Panc1 (cell line): ENCODE results near the gene NCOA6. TPM values are rescaled to one million over a fixed set of nuclear protein-coding genes. Genes with fewer than 3 reads are reported as not detected.

Source experiments
- ATAC-seq: fragments of 200-7000 bp; cut with Tn5 transposase; 2 replicates; pipeline ENCODE4 v1.9.1; 2020; ENCODE audit warnings: mild to moderate bottlenecking, moderate library complexity
- BruUV-seq: library from RNA; stranded (reverse); fragments of 400-500 nt; replicated peaks from 2 replicates; lab custom pipeline; 2021; lab: Mats Ljungman, UMichigan
- CTCF ChIA-PET: fragments of 300-600 bp; sonication (Branson Sonifier 250); formaldehyde crosslinking; loops from one replicate; lab custom pipeline; 2022; ENCODE audit warnings: antibody characterized with exemption; lab: Charles Lee
- POLR2A ChIA-PET: fragments of 300-600 bp; sonication (Branson Sonifier 250); formaldehyde crosslinking; loops from one replicate; lab custom pipeline; 2022; ENCODE audit warnings: antibody characterized with exemption; lab: Charles Lee
- DNase-seq: peaks from one replicate; pipeline ENCODE4 v3.0.0-alpha.2; 2010; ENCODE audit warnings: low read depth, low spot score
- H3K27ac ChIP-seq: 2 replicates; pipeline ENCODE4 v1.5.1; 2011; ENCODE audit warnings: mild to moderate bottlenecking, low read length, inconsistent platforms
- H3K27me3 ChIP-seq: fragments of 200-500 bp; sonication (Bioruptor generic); 2 replicates; pipeline ENCODE4 v1.6.0; 2014; ENCODE audit warnings: low read length, inconsistent platforms; ENCODE audit not compliant: control insufficient read depth, insufficient read depth
- H3K36me3 ChIP-seq: fragments of 200-500 bp; sonication (Bioruptor generic); 2 replicates; pipeline ENCODE4 v1.5.1; 2014; ENCODE audit warnings: inconsistent platforms, mild to moderate bottlenecking, low read length, moderate library complexity; ENCODE audit not compliant: control insufficient read depth, insufficient read depth
- H3K4me1 ChIP-seq: 2 replicates; pipeline ENCODE4 v1.5.1; 2011; ENCODE audit warnings: inconsistent platforms, mild to moderate bottlenecking, low read length, moderate library complexity; ENCODE audit not compliant: control insufficient read depth, insufficient read depth
- H3K4me3 ChIP-seq, 2 experiments: 2 replicates each; pipeline ENCODE4 v1.5.1; 2011 to 2012; ENCODE audit warnings: low read depth in 2 of 2, low read length in 2 of 2, mild to moderate bottlenecking in 2 of 2, inconsistent platforms in 1 of 2, moderate library complexity in 1 of 2
- H3K9me3 ChIP-seq: fragments of 200-500 bp; sonication (Bioruptor generic); 2 replicates; pipeline ENCODE4 v1.5.1; 2014; ENCODE audit warnings: low read depth, mild to moderate bottlenecking, inconsistent platforms, low read length, moderate library complexity; ENCODE audit not compliant: control insufficient read depth, insufficient read depth
- CTCF ChIP-seq: fragments of 450-650 bp; IDR thresholded peaks from 2 replicates; pipeline ENCODE4 v1.5.1; 2017; ENCODE audit warnings: mild to moderate bottlenecking
- POLR2AphosphoS5 ChIP-seq: IDR thresholded peaks from 2 replicates; pipeline ENCODE4 v1.6.1; 2012; ENCODE audit warnings: mild to moderate bottlenecking, low read depth, low read length, moderate library complexity
- REST ChIP-seq, 2 experiments: IDR thresholded peaks; 2 replicates each; pipeline ENCODE4 v1.6.1; 2011 to 2012; ENCODE audit warnings: low read depth in 2 of 2, control low read depth in 1 of 2, low read length in 1 of 2, mild to moderate bottlenecking in 1 of 2, moderate library complexity in 1 of 2; ENCODE audit not compliant: insufficient read depth in 1 of 2
- SIN3A ChIP-seq: IDR thresholded peaks from 2 replicates; pipeline ENCODE4 v1.6.1; 2012; ENCODE audit warnings: low read depth, mild to moderate bottlenecking, low read length, moderate library complexity, borderline replicate concordance; ENCODE audit not compliant: insufficient read depth
- TCF7L2 ChIP-seq: IDR thresholded peaks from 2 replicates; pipeline ENCODE4 v1.6.1; 2011; ENCODE audit warnings: mild to moderate bottlenecking, low read depth, low read length, inconsistent platforms
- in situ Hi-C: cut with HindIII; loops from 2 replicates; pipeline ENCODE4 v1.10.0; 2016; ENCODE audit warnings: low sequenced_read_pairs, low pct_unique_long_range_greater_than_20kb
- intact Hi-C: fragments of 100-400 bp; cut with micrococcal nuclease; formaldehyde crosslinking; loops from one replicate; pipeline ENCODE4 v1.10.0; 2022; ENCODE audit not compliant: unreplicated experiment
- total RNA-seq: library from RNA; stranded (reverse); gene quantifications from one replicate; pipeline ENCODE4 v1.2.1, GENCODE V29; 2021; ENCODE audit not compliant: unreplicated experiment

NCOA6 gene
- total RNA-seq, 1 experiment from 2014 or later = 28.9 TPM

GRCh38 chr20:34859826-34860545 is 34.5 kb upstream of the NCOA6 start:
- Histone ChIP-seq H3K27me3 (no peaks in the 10 kb centered on the region), H3K27ac (no peak overlapping the region), H3K4me1 (no peaks in the 10 kb centered on the region), H3K9me3 (no peaks in the 10 kb centered on the region), H3K36me3 (no peaks in the 10 kb centered on the region), H3K4me3 (no peak overlapping the region)
- no TSS peak for BruUV-seq
- ChIA-PET CTCF (no interaction called here), POLR2A (interaction anchor here (0.7 kb wide), 1 partner anchor 23 kb away, joined by 9 read pairs; no protein-coding TSS in a partner anchor)
- in situ Hi-C loops = no loop called here
- DNase-seq = no peak
- ATAC-seq = no peak
- TF ChIP-seq SIN3A (no peak), REST (IDR thresholded peaks at IDR 0.05; ENCODE audit: insufficient read depth in 1 of 2, low read depth in 2 of 2, low read length in 1 of 2) (no peak), POLR2AphosphoS5 (no peak), CTCF (no peak), TCF7L2 (no peak)
- intact Hi-C loops = no loop called here

- Histone ChIP-seq H3K4me1 (no peaks in the 10 kb centered on the region), H3K27ac (no peak overlapping the region), H3K9me3 (no peaks in the 10 kb centered on the region), H3K27me3 (no peaks in the 10 kb centered on the region), H3K36me3 (no peaks in the 10 kb centered on the region), H3K4me3 (no peak overlapping the region)
- TF ChIP-seq TCF7L2 (no peak), POLR2AphosphoS5 (no peak), REST (IDR thresholded peaks at IDR 0.05; ENCODE audit: insufficient read depth in 1 of 2, low read depth in 2 of 2, low read length in 1 of 2) (no peak), CTCF (no peak), SIN3A (no peak)
- CTCF ChIA-PET = no interaction called here
- ATAC-seq (no peak), DNase-seq (no peak)
- in situ Hi-C loops = no loop called here
- POLR2A ChIA-PET = interaction anchor here (0.6 kb wide), 1 partner anchor 579 kb away, joined by 6 read pairs; no protein-coding TSS in a partner anchor
- intact Hi-C loops = no loop called here
- BruUV-seq = no TSS peak
These were observed 33.9 kb upstream of the NCOA6 start for GRCh38 chr20:34859367-34859766.
